Body of pancreas (tissue), 4 donors: ENCODE measurements around the gene PRELP.

ENCODE experiments used
- POLR2A ChIP-seq, 3 donors: fragments of 450-650 bp; IDR thresholded peaks; one replicate each; pipeline ENCODE4 v1.6.1; 2016; ENCODE audit warnings: antibody characterized with exemption in 3 of 3, mild to moderate bottlenecking in 2 of 3
- TF ChIP-seq, protein P1 (sequence below), 7 experiments: fragments of 450-650 bp in 4 of 7; fragments of 200-600 bp in 3 of 7; sonication (generic) in 3 of 7; IDR thresholded peaks; one replicate each; pipeline ENCODE4 v1.5.1; 2016 to 2019; ENCODE audit warnings: antibody characterized with exemption in 7 of 7

DNA sequence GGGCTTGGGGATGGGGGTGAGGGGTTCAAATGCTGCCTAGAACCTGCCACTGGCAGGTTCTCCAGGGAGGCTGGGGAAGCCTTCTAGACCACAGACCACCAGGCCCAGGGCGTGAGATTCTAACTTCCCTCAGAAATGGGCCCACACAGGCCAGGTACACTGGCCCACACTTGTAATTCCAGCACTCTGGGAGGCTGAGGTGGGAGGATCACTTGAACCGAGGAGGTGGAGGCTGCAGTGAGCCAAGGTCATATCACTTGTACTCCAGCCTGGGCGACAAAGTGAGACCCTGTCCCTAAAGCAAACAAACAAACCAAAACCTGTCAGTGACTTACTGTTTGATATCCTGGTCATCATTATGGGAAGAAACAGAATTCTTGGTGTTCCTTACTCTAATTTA, 50.1 kb downstream of the PRELP start:
- TF ChIP-seq POLR2A (IDR thresholded peaks at IDR 0.05), result no peak
- TF ChIP-seq, protein P1, sequence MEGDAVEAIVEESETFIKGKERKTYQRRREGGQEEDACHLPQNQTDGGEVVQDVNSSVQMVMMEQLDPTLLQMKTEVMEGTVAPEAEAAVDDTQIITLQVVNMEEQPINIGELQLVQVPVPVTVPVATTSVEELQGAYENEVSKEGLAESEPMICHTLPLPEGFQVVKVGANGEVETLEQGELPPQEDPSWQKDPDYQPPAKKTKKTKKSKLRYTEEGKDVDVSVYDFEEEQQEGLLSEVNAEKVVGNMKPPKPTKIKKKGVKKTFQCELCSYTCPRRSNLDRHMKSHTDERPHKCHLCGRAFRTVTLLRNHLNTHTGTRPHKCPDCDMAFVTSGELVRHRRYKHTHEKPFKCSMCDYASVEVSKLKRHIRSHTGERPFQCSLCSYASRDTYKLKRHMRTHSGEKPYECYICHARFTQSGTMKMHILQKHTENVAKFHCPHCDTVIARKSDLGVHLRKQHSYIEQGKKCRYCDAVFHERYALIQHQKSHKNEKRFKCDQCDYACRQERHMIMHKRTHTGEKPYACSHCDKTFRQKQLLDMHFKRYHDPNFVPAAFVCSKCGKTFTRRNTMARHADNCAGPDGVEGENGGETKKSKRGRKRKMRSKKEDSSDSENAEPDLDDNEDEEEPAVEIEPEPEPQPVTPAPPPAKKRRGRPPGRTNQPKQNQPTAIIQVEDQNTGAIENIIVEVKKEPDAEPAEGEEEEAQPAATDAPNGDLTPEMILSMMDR (IDR thresholded peaks at IDR 0.05), result no peak
